SK-N-MC (cell line): ENCODE measurements around the gene TMEM14A.
"Not testable (repeated sequence)": the region's sequence is repeated elsewhere in the genome, so short reads cannot be mapped to it uniquely, and the experiment has no call there.

ENCODE experiments used
- DNase-seq: peaks from one replicate; pipeline ENCODE4 v3.0.0-alpha.2; 2011; ENCODE audit warnings: low read depth, low spot score
- H3K27ac ChIP-seq: fragments of 200-600 bp; sonication (generic); 2 replicates; pipeline ENCODE4 v1.5.1; 2016; ENCODE audit warnings: mixed run types
- H3K36me3 ChIP-seq: fragments of 200-600 bp; sonication (generic); 2 replicates; pipeline ENCODE4 v1.6.1; 2017; ENCODE audit warnings: antibody characterized with exemption, low read length, mixed read lengths; ENCODE audit not compliant: insufficient read depth
- H3K4me3 ChIP-seq: fragments of 200-600 bp; sonication (generic); 2 replicates; pipeline ENCODE4 v1.5.1; 2016
- H3K9ac ChIP-seq: fragments of 200-600 bp; sonication (generic); 2 replicates; pipeline ENCODE4 v1.8.0; 2017; ENCODE audit warnings: mixed run types, mixed read lengths; ENCODE audit not compliant: insufficient read length
- H3K9me3 ChIP-seq: fragments of 200-600 bp; sonication (generic); 2 replicates; pipeline ENCODE4 v1.6.1; 2017; ENCODE audit warnings: low read depth, mild to moderate bottlenecking, antibody characterized with exemption, low read length, moderate library complexity, mixed read lengths
- EZH2 ChIP-seq: fragments of 200-600 bp; sonication (generic); IDR thresholded peaks from one replicate; pipeline ENCODE4 v1.6.1; 2017; ENCODE audit warnings: antibody characterized with exemption
- FOXP2 ChIP-seq: optimal IDR thresholded peaks from 2 replicates; pipeline ENCODE3; 2011; ENCODE audit warnings: mild to moderate bottlenecking, moderate library complexity; ENCODE audit not compliant: insufficient read depth; ENCODE audit errors: extremely low read length, control extremely low read depth
- POLR2AphosphoS5 ChIP-seq: IDR thresholded peaks from 2 replicates; pipeline ENCODE4 v1.6.1; 2012; ENCODE audit warnings: mild to moderate bottlenecking, low read depth, low read length, borderline replicate concordance

The TMEM14A gene

GRCh38 chr6:52693773-52694172, 22.9 kb downstream of the TMEM14A start:
- Histone ChIP-seq H3K4me3 (no peak overlapping the region), H3K9me3 (no peaks in the 10 kb centered on the region), H3K27ac (no peak overlapping the region), H3K9ac (no peak overlapping the region), H3K36me3 (no peaks in the 10 kb centered on the region)
- DNase-seq: no peak
- TF ChIP-seq FOXP2 (no peak), EZH2 (no peak), POLR2AphosphoS5 (no peak)

- Histone ChIP-seq H3K9ac (no peak overlapping the region), H3K36me3 (no peaks in the 10 kb centered on the region), H3K4me3 (no peak overlapping the region), H3K27ac (no peak overlapping the region), H3K9me3 (no peaks in the 10 kb centered on the region)
- TF ChIP-seq EZH2 (no peak), POLR2AphosphoS5 (no peak), FOXP2 (no peak)
- no peak for DNase-seq
These were observed 23.5 kb downstream of the TMEM14A start for GRCh38 chr6:52694404-52694803.

- Histone ChIP-seq H3K9me3 (no peaks in the 10 kb centered on the region), H3K9ac (no peak overlapping the region), H3K4me3 (no peak overlapping the region), H3K36me3 (no peaks in the 10 kb centered on the region), H3K27ac (no peak overlapping the region)
- TF ChIP-seq FOXP2 (no peak), EZH2 (no peak), POLR2AphosphoS5 (no peak)
- DNase-seq: no peak
These were observed 25.5 kb downstream of the TMEM14A start for GRCh38 chr6:52696418-52696817.

GRCh38 chr6:52697903-52698302, 27.0 kb downstream of the TMEM14A start:
- no peaks in the 10 kb centered on the region for H3K9me3 ChIP-seq
- DNase-seq: peak; percentile 24
- TF ChIP-seq EZH2 (no peak), FOXP2 (no peak), POLR2AphosphoS5 (no peak)
- no peak overlapping the region for H3K9ac ChIP-seq
- no peak overlapping the region for H3K4me3 ChIP-seq
- H3K27ac ChIP-seq: 0 out of 2 replicates have a peak overlapping the region, but pooled peaks have one; percentile 53
- no peaks in the 10 kb centered on the region for H3K36me3 ChIP-seq

GRCh38 chr6:52704060-52704459, 33.1 kb downstream of the TMEM14A start:
- TF ChIP-seq EZH2: no peak
- TF ChIP-seq FOXP2: no peak
- no peak for TF ChIP-seq POLR2AphosphoS5
- no peak overlapping the region for H3K27ac ChIP-seq
- H3K4me3 ChIP-seq: no peak overlapping the region
- H3K36me3 ChIP-seq: no peaks in the 10 kb centered on the region
- H3K9ac ChIP-seq: no peak overlapping the region
- no peak for DNase-seq
- H3K9me3 ChIP-seq: no peaks in the 10 kb centered on the region

GRCh38 chr6:52704781-52705502, 34.0 kb downstream of the TMEM14A start:
- H3K9ac ChIP-seq, H3K36me3 ChIP-seq, H3K27ac ChIP-seq, DNase-seq, H3K9me3 ChIP-seq, H3K4me3 ChIP-seq: not testable (repeated sequence)

- Histone ChIP-seq H3K4me3 (no peak overlapping the region), H3K36me3 (no peaks in the 10 kb centered on the region), H3K27ac (no peak overlapping the region), H3K9ac (no peak overlapping the region), H3K9me3 (no peaks in the 10 kb centered on the region)
- DNase-seq: no peak
- no peak for TF ChIP-seq POLR2AphosphoS5
- no peak for TF ChIP-seq FOXP2
- no peak for TF ChIP-seq EZH2
These were observed 35.1 kb downstream of the TMEM14A start for GRCh38 chr6:52706001-52706400.

GRCh38 chr6:52707963-52708680, 37.2 kb downstream of the TMEM14A start:
- Histone ChIP-seq H3K36me3 (no peaks in the 10 kb centered on the region), H3K9ac (no peak overlapping the region), H3K9me3 (no peaks in the 10 kb centered on the region), H3K4me3 (no peak overlapping the region), H3K27ac (no peak overlapping the region)
- TF ChIP-seq EZH2: no peak
- no peak for TF ChIP-seq POLR2AphosphoS5
- TF ChIP-seq FOXP2: no peak
- no peak for DNase-seq

GRCh38 chr6:52712136-52712535, 41.2 kb downstream of the TMEM14A start:
- Histone ChIP-seq H3K4me3 (no peak overlapping the region), H3K9me3 (no peaks in the 10 kb centered on the region), H3K9ac (no peak overlapping the region), H3K36me3 (no peaks in the 10 kb centered on the region), H3K27ac (no peak overlapping the region)
- no peak for TF ChIP-seq EZH2
- DNase-seq: no peak

GRCh38 chr6:52714761-52715160, 43.8 kb downstream of the TMEM14A start:
- not testable (repeated sequence) for H3K27ac ChIP-seq, H3K9me3 ChIP-seq, DNase-seq, H3K9ac ChIP-seq, H3K36me3 ChIP-seq, H3K4me3 ChIP-seq
